Measurements from ENCODE around the gene BCAR3. TPM values are rescaled to one million over a fixed set of nuclear protein-coding genes. Genes with fewer than 3 reads are reported as not detected.

BCAR3 gene
- total RNA-seq, 1 experiment from 2014 or later, result 15.6 TPM

DNA sequence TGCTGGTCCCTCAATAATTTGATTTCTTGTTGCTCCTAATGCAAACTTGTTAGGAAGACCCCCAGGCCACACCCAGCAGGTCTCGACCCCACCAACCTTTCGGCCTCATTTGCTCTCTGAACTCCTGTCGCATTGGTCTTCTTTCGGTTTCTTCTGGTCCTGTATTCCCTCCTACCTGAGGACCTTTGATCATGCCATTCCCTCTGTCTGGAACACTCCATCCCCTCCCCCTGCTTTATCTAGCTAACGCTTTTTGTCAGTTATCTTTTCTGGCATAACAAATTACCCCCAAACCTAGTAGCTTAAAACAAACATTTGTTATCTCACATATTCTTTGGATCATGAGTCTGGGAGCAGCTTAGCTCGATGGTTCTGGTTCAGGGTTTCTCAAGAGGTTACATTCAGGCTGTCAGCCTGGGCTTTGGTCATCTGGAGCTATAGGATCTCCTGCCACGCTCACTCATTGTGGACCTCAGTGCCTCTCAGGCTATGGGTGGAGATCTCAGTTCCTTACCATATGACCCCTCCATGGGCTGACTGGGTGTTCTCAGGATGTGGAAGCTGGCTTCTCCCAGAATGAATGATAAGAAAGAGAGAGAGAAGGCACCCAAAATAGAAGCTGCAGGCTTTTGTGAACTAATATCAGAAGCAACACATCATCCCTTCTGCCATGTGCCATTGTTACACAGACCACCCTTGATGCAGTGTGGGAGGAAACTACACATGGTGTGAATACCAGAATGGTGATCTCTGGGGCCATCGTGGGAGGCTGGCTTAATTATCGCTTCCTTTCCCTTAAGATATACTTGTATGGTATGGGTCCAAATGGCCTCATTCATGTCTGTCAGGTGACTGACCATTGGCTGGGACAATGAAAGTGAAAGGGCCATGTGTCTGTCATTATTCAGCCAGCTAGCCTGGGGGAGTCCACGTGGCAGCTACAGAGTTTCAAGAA, 29.1 kb upstream of the BCAR3 start:
- CTCF ChIA-PET, result interaction anchor here (0.6 kb wide), 1 partner anchor 39 kb away, joined by 3 read pairs; no protein-coding TSS in a partner anchor
- no peak overlapping the region for H3K27ac Mint-ChIP-seq (ENCODE audit: unreplicated experiment)
- intact Hi-C loops (cut with micrococcal nuclease; ENCODE audit: unreplicated experiment), result no loop called here
- no peaks in the 10 kb centered on the region for H3K27me3 Mint-ChIP-seq (ENCODE audit: unreplicated experiment)
- no peak for DNase-seq
- H3K9me3 Mint-ChIP-seq (ENCODE audit: low read depth, unreplicated experiment), result no peaks in the 10 kb centered on the region
- H3K4me1 Mint-ChIP-seq (ENCODE audit: low read depth, unreplicated experiment), result peaks cover 30% of the 10 kb centered on the region
- H3K36me3 Mint-ChIP-seq (ENCODE audit: insufficient read depth, unreplicated experiment), result no peaks in the 10 kb centered on the region
- TF ChIP-seq, protein P1, sequence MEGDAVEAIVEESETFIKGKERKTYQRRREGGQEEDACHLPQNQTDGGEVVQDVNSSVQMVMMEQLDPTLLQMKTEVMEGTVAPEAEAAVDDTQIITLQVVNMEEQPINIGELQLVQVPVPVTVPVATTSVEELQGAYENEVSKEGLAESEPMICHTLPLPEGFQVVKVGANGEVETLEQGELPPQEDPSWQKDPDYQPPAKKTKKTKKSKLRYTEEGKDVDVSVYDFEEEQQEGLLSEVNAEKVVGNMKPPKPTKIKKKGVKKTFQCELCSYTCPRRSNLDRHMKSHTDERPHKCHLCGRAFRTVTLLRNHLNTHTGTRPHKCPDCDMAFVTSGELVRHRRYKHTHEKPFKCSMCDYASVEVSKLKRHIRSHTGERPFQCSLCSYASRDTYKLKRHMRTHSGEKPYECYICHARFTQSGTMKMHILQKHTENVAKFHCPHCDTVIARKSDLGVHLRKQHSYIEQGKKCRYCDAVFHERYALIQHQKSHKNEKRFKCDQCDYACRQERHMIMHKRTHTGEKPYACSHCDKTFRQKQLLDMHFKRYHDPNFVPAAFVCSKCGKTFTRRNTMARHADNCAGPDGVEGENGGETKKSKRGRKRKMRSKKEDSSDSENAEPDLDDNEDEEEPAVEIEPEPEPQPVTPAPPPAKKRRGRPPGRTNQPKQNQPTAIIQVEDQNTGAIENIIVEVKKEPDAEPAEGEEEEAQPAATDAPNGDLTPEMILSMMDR (IDR thresholded peaks at IDR 0.05; ENCODE audit: unreplicated experiment), result no peak
- no peak overlapping the region for H3K4me3 Mint-ChIP-seq (ENCODE audit: low read depth, unreplicated experiment)
- no TSS peak for BruUV-seq (replicated peaks)

DNA sequence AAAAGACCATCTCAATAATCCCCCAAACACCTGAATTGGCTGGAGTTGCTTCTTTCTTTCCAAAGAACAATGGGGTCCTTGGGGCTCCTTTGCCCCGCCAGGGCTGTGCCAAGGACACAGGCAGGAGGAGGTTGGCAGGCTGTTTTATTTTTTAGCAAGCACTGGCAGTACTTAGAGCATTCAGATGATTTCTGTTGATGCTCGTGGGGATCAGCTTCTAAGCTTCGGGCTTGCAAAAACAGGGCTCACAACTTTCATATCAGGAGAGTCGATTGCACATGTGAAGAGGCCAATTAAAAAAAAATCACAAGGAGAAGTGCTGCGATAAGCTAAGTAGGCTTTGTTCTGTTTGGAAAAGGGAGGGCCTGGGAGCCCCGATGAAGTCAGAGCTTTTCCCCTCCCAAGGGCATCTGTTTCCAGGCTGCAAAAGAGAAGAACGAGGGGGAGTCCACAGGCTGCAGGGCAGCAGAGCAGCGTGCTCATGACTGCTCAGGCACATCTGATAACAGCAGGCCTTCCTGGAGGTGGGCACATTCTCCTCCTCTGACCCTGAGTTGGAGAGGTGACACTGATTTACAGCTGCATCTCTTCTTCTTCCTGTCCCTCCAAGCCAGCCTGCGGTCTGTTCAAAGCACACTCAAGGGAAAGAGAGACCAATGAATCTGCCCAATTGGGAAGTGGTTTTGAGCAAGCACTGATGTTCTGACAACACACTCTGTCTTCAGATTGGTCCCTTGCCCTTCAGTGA, 27.3 kb upstream of the BCAR3 start:
- Mint-ChIP-seq H3K27ac (ENCODE audit: unreplicated experiment) (no peak overlapping the region), H3K4me3 (ENCODE audit: low read depth, unreplicated experiment) (no peak overlapping the region), H3K4me1 (ENCODE audit: low read depth, unreplicated experiment) (peaks cover 22% of the 10 kb centered on the region), H3K36me3 (ENCODE audit: insufficient read depth, unreplicated experiment) (no peaks in the 10 kb centered on the region), H3K9me3 (ENCODE audit: low read depth, unreplicated experiment) (no peaks in the 10 kb centered on the region), H3K27me3 (ENCODE audit: unreplicated experiment) (no peaks in the 10 kb centered on the region)
- CTCF ChIA-PET, result no interaction called here
- BruUV-seq (replicated peaks), result no TSS peak
- no peak for DNase-seq
- TF ChIP-seq, protein P1 (IDR thresholded peaks at IDR 0.05; ENCODE audit: unreplicated experiment), result no peak
- intact Hi-C loops (cut with micrococcal nuclease; ENCODE audit: unreplicated experiment), result no loop called here

DNA sequence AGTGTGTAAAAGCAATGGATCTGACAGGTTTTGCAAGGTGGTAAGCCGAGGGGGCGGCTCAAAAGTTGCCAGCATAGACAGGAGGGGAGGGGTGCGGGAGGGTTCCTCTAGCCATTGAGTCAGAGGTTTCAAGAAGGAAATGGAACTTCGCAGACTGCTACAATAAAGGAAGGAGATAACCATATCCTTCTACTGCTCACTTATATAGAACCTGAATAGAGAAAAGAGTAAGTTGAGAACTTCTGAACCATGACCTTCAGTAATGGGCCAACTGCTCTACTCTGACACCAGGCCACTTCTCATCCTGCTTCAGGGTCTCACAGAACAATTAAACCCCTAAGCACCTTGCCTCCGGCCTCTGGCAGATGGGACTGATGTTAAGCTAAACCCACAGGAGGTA, 26.3 kb upstream of the BCAR3 start:
- Mint-ChIP-seq H3K27me3 (ENCODE audit: unreplicated experiment) (no peaks in the 10 kb centered on the region), H3K4me1 (ENCODE audit: low read depth, unreplicated experiment) (peaks cover 20% of the 10 kb centered on the region), H3K9me3 (ENCODE audit: low read depth, unreplicated experiment) (no peaks in the 10 kb centered on the region), H3K36me3 (ENCODE audit: insufficient read depth, unreplicated experiment) (no peaks in the 10 kb centered on the region), H3K27ac (ENCODE audit: unreplicated experiment) (no peak overlapping the region), H3K4me3 (ENCODE audit: low read depth, unreplicated experiment) (no peak overlapping the region)
- DNase-seq, result no peak
- BruUV-seq (replicated peaks), result no TSS peak
- TF ChIP-seq, protein P1 (IDR thresholded peaks at IDR 0.05; ENCODE audit: unreplicated experiment), result no peak
- intact Hi-C loops (cut with micrococcal nuclease; ENCODE audit: unreplicated experiment), result no loop called here
- CTCF ChIA-PET, result interaction anchor here (0.6 kb wide), 1 partner anchor 66 kb away, joined by 3 read pairs; no protein-coding TSS in a partner anchor

DNA sequence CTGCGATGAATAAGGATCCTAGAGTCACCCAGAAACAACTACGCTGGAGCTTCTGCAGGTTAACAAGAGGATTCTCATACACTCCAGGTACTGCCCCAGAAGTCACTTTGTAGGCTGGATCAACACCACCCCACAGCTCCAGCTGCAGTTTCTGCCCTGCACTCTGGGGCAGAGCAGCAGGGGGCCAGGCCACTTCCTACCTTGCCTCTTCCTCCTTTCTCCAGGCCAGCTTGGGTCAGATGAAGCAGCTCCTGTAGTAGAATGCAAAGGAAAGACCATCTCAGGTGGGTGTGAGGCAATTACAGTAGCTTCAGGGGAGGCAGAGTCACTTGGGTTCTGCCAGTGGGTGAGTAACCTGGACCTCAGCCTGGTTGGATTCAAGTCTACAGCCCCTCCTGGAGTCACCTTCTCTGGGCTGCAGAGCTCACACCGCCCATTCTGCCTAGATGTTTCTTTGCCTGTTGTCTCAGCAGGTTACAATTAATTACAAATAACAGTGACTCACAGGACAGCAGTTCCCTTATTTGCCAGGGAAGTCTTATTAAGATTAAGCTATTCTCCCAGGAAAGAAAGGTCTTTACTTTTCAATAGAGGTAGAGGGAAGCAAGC, 24.4 kb upstream of the BCAR3 start:
- Mint-ChIP-seq H3K27me3 (ENCODE audit: unreplicated experiment) (no peaks in the 10 kb centered on the region), H3K36me3 (ENCODE audit: insufficient read depth, unreplicated experiment) (peaks cover 7% of the 10 kb centered on the region), H3K27ac (ENCODE audit: unreplicated experiment) (no peak overlapping the region), H3K4me3 (ENCODE audit: low read depth, unreplicated experiment) (no peak overlapping the region), H3K4me1 (ENCODE audit: low read depth, unreplicated experiment) (peaks cover 27% of the 10 kb centered on the region), H3K9me3 (ENCODE audit: low read depth, unreplicated experiment) (no peaks in the 10 kb centered on the region)
- BruUV-seq (replicated peaks), result no TSS peak
- intact Hi-C loops (cut with micrococcal nuclease; ENCODE audit: unreplicated experiment), result no loop called here
- CTCF ChIA-PET, result interaction anchor here (0.8 kb wide), 1 partner anchor 74 kb away, joined by 3 read pairs; no protein-coding TSS in a partner anchor
- DNase-seq, result no peak
- TF ChIP-seq, protein P1 (IDR thresholded peaks at IDR 0.05; ENCODE audit: unreplicated experiment), result no peak
